ENCODE data around the gene FBP1. TPM values are rescaled to one million over a fixed set of nuclear protein-coding genes. Genes with fewer than 3 reads are reported as not detected.

FBP1 gene
- total RNA-seq = 5.3 to 6.5 TPM (median 5.9 TPM) in 3 replicates

DNA sequence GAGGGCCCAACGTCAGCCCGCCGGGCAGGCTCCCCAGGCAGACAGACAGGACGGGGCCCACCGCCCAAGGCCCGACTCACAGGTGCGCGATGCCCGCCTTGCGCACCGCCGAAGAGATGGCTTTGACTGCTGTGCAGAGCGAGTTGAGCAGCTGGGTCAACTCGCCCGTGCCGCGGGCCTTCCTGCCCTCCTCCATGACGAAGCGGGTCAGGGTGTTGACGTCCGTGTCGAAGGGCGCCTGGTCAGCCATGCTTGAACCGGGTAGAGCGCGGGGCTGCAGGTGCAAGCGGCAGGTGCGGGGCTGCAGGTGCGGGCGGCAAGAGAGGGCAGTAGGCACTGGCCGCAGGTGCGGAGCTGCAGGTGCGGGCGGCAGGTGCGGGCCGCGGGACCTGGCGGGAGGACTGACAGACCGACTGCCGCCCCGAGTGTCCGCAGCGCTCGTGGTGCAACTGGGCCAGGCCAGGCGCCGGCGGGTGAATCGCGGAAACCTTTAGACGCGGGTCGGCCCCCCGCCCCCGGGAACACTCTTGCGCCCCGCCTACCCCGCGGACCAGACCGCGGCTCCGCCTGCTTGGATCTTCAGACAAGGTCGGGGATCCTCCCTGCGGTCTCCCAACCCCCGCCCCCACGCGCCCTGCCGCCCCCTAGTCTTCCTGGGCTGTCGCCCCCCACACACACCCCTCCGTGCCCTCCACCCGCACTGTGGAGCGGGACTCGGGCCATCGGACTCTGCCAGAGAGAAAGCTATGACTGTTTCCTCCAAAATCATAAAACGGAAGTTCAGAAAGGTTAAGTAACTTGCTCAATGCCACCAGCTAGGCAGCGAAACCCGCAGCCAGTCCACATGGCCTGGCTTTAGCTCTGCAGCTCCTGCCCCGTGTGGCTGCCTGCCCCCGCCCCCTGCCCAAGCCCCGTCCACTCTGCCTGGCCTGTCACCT is at the start of gene FBP1:
FBP1 (minus strand) TSS at position 458 of the 938 bp plus-strand sequence; CDS start at position 250, 208 bp downstream.
- peaks cover 13% of the 10 kb centered on the region for H3K4me1 Mint-ChIP-seq
- peak within 1 kb of the TSS; percentile 88 for H3K4me3 Mint-ChIP-seq
- H3K27ac Mint-ChIP-seq = peak within 1 kb of the TSS; percentile 39
- DNase-seq (ENCODE audit: low spot score in 2 of 2, unreplicated experiment in 2 of 2) = peak in 1 of 2 experiments; percentile 44
- TF ChIP-seq, protein P1, sequence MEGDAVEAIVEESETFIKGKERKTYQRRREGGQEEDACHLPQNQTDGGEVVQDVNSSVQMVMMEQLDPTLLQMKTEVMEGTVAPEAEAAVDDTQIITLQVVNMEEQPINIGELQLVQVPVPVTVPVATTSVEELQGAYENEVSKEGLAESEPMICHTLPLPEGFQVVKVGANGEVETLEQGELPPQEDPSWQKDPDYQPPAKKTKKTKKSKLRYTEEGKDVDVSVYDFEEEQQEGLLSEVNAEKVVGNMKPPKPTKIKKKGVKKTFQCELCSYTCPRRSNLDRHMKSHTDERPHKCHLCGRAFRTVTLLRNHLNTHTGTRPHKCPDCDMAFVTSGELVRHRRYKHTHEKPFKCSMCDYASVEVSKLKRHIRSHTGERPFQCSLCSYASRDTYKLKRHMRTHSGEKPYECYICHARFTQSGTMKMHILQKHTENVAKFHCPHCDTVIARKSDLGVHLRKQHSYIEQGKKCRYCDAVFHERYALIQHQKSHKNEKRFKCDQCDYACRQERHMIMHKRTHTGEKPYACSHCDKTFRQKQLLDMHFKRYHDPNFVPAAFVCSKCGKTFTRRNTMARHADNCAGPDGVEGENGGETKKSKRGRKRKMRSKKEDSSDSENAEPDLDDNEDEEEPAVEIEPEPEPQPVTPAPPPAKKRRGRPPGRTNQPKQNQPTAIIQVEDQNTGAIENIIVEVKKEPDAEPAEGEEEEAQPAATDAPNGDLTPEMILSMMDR (IDR thresholded peaks at IDR 0.05; ENCODE audit: unreplicated experiment) = no peak
- H3K9me3 Mint-ChIP-seq = no peaks in the 10 kb centered on the region
- peaks cover 39% of the 10 kb centered on the region for H3K27me3 Mint-ChIP-seq (ENCODE audit: low read depth)
- no peaks in the 10 kb centered on the region for H3K36me3 Mint-ChIP-seq

DNA sequence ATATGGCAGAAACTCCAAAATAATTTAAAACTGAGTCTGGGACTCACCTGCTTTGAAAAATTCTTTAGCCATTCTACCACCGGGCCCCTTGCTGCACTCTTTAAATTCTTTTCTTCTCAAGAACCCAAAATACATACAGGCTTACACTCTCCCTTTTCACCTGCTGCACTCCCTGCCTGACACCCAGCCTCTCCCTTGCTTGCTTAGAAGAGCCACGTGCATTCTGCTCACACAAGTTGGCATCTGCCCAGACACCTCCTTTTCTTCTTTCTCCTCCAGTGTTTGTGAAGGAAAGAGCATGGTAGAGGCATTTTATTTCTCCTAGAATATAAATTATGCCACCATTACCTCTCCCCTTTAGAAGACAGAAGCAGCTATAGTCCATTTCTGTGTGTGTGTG is 48.1 kb upstream of the FBP1 start:
- DNase-seq (ENCODE audit: low spot score in 2 of 2, unreplicated experiment in 2 of 2) = no peak
- peaks cover 6% of the 10 kb centered on the region for H3K9me3 Mint-ChIP-seq
- no peak overlapping the region for H3K4me3 Mint-ChIP-seq
- no peak overlapping the region for H3K27ac Mint-ChIP-seq
- no peaks in the 10 kb centered on the region for H3K27me3 Mint-ChIP-seq (ENCODE audit: low read depth)
- H3K36me3 Mint-ChIP-seq = no peaks in the 10 kb centered on the region
- TF ChIP-seq, protein P1 (IDR thresholded peaks at IDR 0.05; ENCODE audit: unreplicated experiment) = no peak
- peaks cover 7% of the 10 kb centered on the region for H3K4me1 Mint-ChIP-seq

DNA sequence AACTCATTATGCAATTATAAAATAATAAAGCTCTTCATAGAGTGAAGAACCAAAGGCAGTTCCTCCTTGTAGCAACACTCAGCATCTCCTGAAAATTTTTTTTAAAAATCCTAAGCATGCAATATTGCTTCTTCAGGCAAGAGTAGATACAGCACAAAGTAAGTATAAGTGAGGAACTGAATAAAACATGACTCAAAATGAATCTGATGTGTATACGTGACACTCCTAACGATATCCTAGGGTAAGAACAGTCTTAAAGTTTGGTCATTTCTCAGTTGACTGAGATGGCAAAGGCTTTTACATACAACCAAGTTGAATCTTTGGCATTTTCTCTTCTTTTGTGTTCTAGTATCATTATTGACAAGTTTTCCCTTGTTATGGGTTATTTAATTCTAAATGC is 46.0 kb upstream of the FBP1 start:
- DNase-seq (ENCODE audit: low spot score in 2 of 2, unreplicated experiment in 2 of 2) = no peak
- no peak overlapping the region for H3K4me3 Mint-ChIP-seq
- no peaks in the 10 kb centered on the region for H3K27me3 Mint-ChIP-seq (ENCODE audit: low read depth)
- no peaks in the 10 kb centered on the region for H3K9me3 Mint-ChIP-seq
- TF ChIP-seq, protein P1 (IDR thresholded peaks at IDR 0.05; ENCODE audit: unreplicated experiment) = no peak
- H3K27ac Mint-ChIP-seq = no peak overlapping the region
- peaks cover 7% of the 10 kb centered on the region for H3K4me1 Mint-ChIP-seq
- no peaks in the 10 kb centered on the region for H3K36me3 Mint-ChIP-seq

DNA sequence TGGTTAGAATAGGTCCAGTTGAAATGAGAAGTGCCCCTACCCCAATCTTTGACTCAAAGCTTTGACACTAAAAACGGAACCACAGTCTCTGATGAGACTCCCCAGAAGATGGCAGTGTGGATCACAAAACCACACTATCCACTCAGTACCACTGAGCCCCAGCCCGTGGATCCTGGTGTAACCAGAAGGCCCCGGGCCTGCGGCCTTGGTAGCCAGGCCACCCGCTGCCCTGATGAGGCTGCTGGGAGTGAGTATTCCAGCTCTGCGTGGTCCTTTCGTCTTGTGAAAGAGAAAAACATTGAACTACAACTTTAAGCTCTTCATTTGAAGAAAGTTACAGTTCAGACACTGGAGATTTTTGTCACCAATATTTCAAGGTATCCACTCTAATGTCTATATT is 42.2 kb upstream of the FBP1 start:
- DNase-seq (ENCODE audit: low spot score in 2 of 2, unreplicated experiment in 2 of 2) = peak; percentile 33 to 66
- H3K27ac Mint-ChIP-seq = peak overlapping the region; percentile 37

DNA sequence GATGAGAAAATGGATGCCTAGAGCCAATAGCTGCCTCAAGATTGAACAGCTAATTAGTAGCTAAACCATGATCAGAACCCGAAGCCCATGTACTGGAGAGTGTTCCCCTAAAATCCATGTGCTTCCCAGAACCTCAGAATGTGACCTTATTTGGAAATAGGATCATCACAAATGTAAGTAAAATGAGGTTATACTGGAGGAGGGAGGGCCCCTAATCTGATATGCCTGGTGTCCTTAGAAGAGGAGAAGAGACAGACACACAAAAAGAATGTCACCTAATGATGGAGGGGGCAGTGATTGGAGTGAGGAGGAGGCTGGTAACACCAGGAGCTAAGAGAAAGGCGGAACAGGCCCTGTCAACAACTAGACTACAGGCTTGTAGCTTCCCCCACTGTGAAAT is 41.3 kb upstream of the FBP1 start:
- no peak for DNase-seq (ENCODE audit: low spot score in 2 of 2, unreplicated experiment in 2 of 2)
- H3K27ac Mint-ChIP-seq = no peak overlapping the region
- TF ChIP-seq, protein P1 (IDR thresholded peaks at IDR 0.05; ENCODE audit: unreplicated experiment) = no peak
- no peaks in the 10 kb centered on the region for H3K9me3 Mint-ChIP-seq
- H3K36me3 Mint-ChIP-seq = no peaks in the 10 kb centered on the region
- H3K4me1 Mint-ChIP-seq = peaks cover 12% of the 10 kb centered on the region
- H3K27me3 Mint-ChIP-seq (ENCODE audit: low read depth) = no peaks in the 10 kb centered on the region
- no peak overlapping the region for H3K4me3 Mint-ChIP-seq

More for the DNA sequence above, 42.2 kb upstream of the FBP1 start:
- Mint-ChIP-seq H3K9me3 (no peaks in the 10 kb centered on the region), H3K4me1 (peaks cover 9% of the 10 kb centered on the region), H3K36me3 (no peaks in the 10 kb centered on the region), H3K4me3 (no peak overlapping the region), H3K27me3 (ENCODE audit: low read depth) (no peaks in the 10 kb centered on the region)
- TF ChIP-seq, protein P1 (IDR thresholded peaks at IDR 0.05; ENCODE audit: unreplicated experiment) = peak; percentile 44

Data from mesothelial cell of epicardium (in vitro differentiated cells).